K562 (cell line): ENCODE data around the gene RTL1. TPM values are rescaled to one million over a fixed set of nuclear protein-coding genes. Genes with fewer than 3 reads are reported as not detected.
A peak's percentile ranks its signal among the peaks of the same experiment; 100 is the strongest.

ENCODE experiments used
- ARID2 ChIP-seq: fragments of 450-650 bp; IDR thresholded peaks from 2 replicates; pipeline ENCODE4 v1.6.1; 2017; ENCODE audit warnings: antibody characterized with exemption, mild to moderate bottlenecking
- FOXJ3 ChIP-seq: sonication (generic); formaldehyde crosslinking; IDR thresholded peaks from 2 replicates; pipeline ENCODE4 v1.4.0; 2020; ENCODE audit warnings: mild to moderate bottlenecking, missing genetic modification reagents
- HNRNPL ChIP-seq: fragments of 200-400 bp; formaldehyde crosslinking; IDR thresholded peaks from 2 replicates; pipeline ENCODE4 v1.6.1; 2017; ENCODE audit warnings: low read depth, mild to moderate bottlenecking, low read length
- JUN ChIP-seq, 2 experiments: sonication (generic) in 1 of 2; formaldehyde crosslinking in 1 of 2; IDR thresholded peaks; 2 replicates each; pipeline versions ENCODE4 v1.6.1 to v1.8.0; 2012 to 2022; ENCODE audit warnings: borderline replicate concordance in 2 of 2, mild to moderate bottlenecking in 2 of 2, improper control_type of control experiment in 1 of 2, low read depth in 1 of 2, low read length in 1 of 2, missing genetic modification reagents in 1 of 2
- MYC ChIP-seq, 2 experiments: fragments of 250-450 bp in 1 of 2; sonication (Bioruptor Pico) in 1 of 2; IDR thresholded peaks; 2 replicates each; pipeline versions ENCODE4 v1.5.1 to v1.6.1; 2012 to 2021; ENCODE audit warnings: low read depth in 2 of 2, borderline replicate concordance in 1 of 2, improper control_type of control experiment in 1 of 2, low read length in 1 of 2, mild to moderate bottlenecking in 1 of 2, moderate library complexity in 1 of 2
- POLR2B ChIP-seq: fragments of 450-650 bp; IDR thresholded peaks from 2 replicates; pipeline ENCODE4 v1.6.1; 2018; ENCODE audit warnings: low read depth; ENCODE audit not compliant: partially characterized antibody
- POLR2G ChIP-seq: fragments of 200-400 bp; formaldehyde crosslinking; IDR thresholded peaks from 2 replicates; pipeline ENCODE4 v1.6.1; 2017; ENCODE audit warnings: low read depth, mild to moderate bottlenecking, antibody characterized with exemption, low read length, moderate library complexity
- PRMT5 ChIP-seq: sonication (generic); formaldehyde crosslinking; IDR thresholded peaks from 2 replicates; pipeline ENCODE4 v1.5.0; 2020; ENCODE audit warnings: missing genetic modification reagents
- RBBP5 ChIP-seq: fragments of 200-600 bp; sonication (generic); IDR thresholded peaks from 2 replicates; pipeline ENCODE4 v1.6.1; 2012; ENCODE audit warnings: borderline replicate concordance, mild to moderate bottlenecking, low read length, control low read depth, inconsistent platforms; ENCODE audit not compliant: insufficient read depth, poor library complexity, severe bottlenecking
- RBM17 ChIP-seq: fragments of 200-400 bp; formaldehyde crosslinking; IDR thresholded peaks from 2 replicates; pipeline ENCODE4 v1.6.1; 2017; ENCODE audit warnings: low read depth, mild to moderate bottlenecking, low read length, borderline replicate concordance
- polyA plus RNA-seq, 8 experiments: library from polyadenylated mRNA; depleted of rRNA in 4 of 8; stranded (reverse) in 5 of 8; unstranded in 3 of 8; fragments of >200 nt; fragmentation: Nextera tagmentation in 2 of 8; fragmentation: Illumina TruSeq in 1 of 8; extraction: Ambion mirVana in 2 of 8; extraction: Trizol in 1 of 8; gene quantifications; 2 replicates each; pipeline versions ENCODE4 v1.2.1 to v1.2.3, GENCODE V29; 2011 to 2014; ENCODE audit warnings: inconsistent platforms in 1 of 8, missing spikeins in 1 of 8
- total RNA-seq, 7 experiments: library from RNA; depleted of rRNA in 6 of 7; stranded (reverse); fragments of >200 nt in 6 of 7; fragmentation: Illumina TruSeq in 2 of 7; extraction: Trizol in 2 of 7; gene quantifications; 2 replicates each; pipeline versions ENCODE4 v1.2.1 to v1.2.3, GENCODE V29; 2011 to 2021; ENCODE audit warnings: low replicate concordance in 1 of 7
- TF ChIP-seq, protein P1 (sequence below): sonication (generic); formaldehyde crosslinking; IDR thresholded peaks from 2 replicates; pipeline ENCODE4 v1.8.1; 2022; ENCODE audit warnings: missing genetic modification reagents
- TF ChIP-seq, protein P2 (sequence below): fragments of 250-450 bp; sonication (Bioruptor Pico); IDR thresholded peaks from 2 replicates; pipeline ENCODE4 v1.5.0; 2021
- TF ChIP-seq, protein P3 (sequence below): fragments of 200-800 bp; sonication (Bioruptor generic); IDR thresholded peaks from 2 replicates; pipeline ENCODE4 v1.6.1; 2017; ENCODE audit warnings: missing genetic modification characterization, missing compliant biosample characterization
- TF ChIP-seq, protein P4 (sequence below): sonication (generic); formaldehyde crosslinking; IDR thresholded peaks from 2 replicates; pipeline ENCODE4 v1.8.0; 2022; ENCODE audit warnings: mild to moderate bottlenecking, low read depth, missing genetic modification reagents
- TF ChIP-seq, protein P5 (sequence below): fragments of 150-350 bp; IDR thresholded peaks from 2 replicates; pipeline ENCODE4 v1.6.1; 2014; ENCODE audit warnings: low read depth, mild to moderate bottlenecking, low read length, borderline replicate concordance

The RTL1 gene
- total and polyA plus RNA-seq, 9 of the 15 experiments (the other 6 are each of a cell fraction or from before 2014, with no cell fraction given) = not detected

DNA sequence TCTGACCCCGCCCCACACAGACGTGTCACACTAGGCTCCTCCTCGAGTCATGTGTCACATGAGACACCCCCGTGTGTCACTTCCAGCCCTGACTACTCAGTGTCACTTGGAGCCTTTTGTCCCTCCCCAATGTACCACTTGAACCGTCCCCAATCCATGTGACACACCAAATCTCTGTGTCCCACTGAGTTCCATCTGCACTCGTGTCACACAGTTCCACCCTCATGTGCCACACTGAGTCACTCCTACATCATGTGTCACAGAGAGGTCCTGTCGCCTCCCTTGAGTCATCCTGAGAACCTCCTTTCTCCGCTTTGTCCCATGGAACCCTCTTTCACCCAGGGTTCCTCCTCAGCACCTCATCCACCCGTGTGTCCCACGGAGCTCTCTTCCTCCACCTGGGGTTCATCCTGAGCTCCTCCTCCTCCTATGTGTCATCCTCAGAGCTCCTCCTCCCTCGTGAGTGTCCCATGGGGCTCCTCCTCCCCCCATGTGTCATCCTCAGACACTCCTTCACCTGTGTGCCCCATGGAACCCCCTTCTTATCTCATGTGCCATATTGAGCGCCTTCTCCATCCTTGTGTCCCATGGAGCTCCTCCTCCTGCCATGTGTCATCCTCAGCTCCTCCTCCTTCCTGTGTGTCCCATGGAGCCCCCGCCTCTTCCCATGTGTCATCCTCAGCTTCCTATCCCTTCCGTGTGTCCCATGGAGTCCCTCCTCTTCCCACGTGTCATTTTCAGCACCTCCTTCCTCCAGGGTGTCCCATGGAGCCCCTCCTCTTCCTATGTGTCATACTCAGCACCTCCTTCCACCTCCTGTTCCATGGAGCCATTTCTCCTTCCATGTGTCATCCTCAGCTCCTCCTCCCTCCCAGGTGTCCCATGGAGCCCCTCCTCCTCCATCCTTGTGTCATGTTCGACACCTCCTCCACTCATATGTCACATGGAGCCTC, 32.0 kb downstream of the RTL1 start (continued):
- TF ChIP-seq, protein P1, sequence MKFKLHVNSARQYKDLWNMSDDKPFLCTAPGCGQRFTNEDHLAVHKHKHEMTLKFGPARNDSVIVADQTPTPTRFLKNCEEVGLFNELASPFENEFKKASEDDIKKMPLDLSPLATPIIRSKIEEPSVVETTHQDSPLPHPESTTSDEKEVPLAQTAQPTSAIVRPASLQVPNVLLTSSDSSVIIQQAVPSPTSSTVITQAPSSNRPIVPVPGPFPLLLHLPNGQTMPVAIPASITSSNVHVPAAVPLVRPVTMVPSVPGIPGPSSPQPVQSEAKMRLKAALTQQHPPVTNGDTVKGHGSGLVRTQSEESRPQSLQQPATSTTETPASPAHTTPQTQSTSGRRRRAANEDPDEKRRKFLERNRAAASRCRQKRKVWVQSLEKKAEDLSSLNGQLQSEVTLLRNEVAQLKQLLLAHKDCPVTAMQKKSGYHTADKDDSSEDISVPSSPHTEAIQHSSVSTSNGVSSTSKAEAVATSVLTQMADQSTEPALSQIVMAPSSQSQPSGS (CRISPR knock-in tag) = no peak
- TF ChIP-seq RBM17 (no peak), HNRNPL (no peak), JUN (IDR thresholded peaks at IDR 0.05; ENCODE audit: borderline replicate concordance, low read depth, low read length) (peak; percentile 5; the same call in 1 of the 2 replicates), JUN (CRISPR knock-in tag; IDR thresholded peaks at IDR 0.05; ENCODE audit: borderline replicate concordance) (no peak), POLR2G (no peak), ARID2 (no peak), POLR2B (peak; percentile 53), FOXJ3 (CRISPR knock-in tag) (no peak), PRMT5 (CRISPR knock-in tag) (no peak), RBBP5 (no peak), MYC (IDR thresholded peaks at IDR 0.05; ENCODE audit: low read depth, low read length) (peak; percentile 75; the same call in 1 of the 2 replicates), MYC (CRISPR knock-in tag; IDR thresholded peaks at IDR 0.05; ENCODE audit: borderline replicate concordance, low read depth) (no peak)
- TF ChIP-seq, protein P2, sequence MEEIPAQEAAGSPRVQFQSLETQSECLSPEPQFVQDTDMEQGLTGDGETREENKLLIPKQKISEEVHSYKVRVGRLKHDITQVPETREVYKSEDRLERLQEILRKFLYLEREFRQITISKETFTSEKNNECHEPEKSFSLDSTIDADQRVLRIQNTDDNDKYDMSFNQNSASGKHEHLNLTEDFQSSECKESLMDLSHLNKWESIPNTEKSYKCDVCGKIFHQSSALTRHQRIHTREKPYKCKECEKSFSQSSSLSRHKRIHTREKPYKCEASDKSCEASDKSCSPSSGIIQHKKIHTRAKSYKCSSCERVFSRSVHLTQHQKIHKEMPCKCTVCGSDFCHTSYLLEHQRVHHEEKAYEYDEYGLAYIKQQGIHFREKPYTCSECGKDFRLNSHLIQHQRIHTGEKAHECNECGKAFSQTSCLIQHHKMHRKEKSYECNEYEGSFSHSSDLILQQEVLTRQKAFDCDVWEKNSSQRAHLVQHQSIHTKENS (CRISPR knock-in tag) = no peak
- TF ChIP-seq, protein P3, sequence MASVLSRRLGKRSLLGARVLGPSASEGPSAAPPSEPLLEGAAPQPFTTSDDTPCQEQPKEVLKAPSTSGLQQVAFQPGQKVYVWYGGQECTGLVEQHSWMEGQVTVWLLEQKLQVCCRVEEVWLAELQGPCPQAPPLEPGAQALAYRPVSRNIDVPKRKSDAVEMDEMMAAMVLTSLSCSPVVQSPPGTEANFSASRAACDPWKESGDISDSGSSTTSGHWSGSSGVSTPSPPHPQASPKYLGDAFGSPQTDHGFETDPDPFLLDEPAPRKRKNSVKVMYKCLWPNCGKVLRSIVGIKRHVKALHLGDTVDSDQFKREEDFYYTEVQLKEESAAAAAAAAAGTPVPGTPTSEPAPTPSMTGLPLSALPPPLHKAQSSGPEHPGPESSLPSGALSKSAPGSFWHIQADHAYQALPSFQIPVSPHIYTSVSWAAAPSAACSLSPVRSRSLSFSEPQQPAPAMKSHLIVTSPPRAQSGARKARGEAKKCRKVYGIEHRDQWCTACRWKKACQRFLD = no peak
- TF ChIP-seq, protein P4, sequence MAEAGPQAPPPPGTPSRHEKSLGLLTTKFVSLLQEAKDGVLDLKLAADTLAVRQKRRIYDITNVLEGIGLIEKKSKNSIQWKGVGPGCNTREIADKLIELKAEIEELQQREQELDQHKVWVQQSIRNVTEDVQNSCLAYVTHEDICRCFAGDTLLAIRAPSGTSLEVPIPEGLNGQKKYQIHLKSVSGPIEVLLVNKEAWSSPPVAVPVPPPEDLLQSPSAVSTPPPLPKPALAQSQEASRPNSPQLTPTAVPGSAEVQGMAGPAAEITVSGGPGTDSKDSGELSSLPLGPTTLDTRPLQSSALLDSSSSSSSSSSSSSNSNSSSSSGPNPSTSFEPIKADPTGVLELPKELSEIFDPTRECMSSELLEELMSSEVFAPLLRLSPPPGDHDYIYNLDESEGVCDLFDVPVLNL (CRISPR knock-in tag) = no peak
- TF ChIP-seq, protein P5, sequence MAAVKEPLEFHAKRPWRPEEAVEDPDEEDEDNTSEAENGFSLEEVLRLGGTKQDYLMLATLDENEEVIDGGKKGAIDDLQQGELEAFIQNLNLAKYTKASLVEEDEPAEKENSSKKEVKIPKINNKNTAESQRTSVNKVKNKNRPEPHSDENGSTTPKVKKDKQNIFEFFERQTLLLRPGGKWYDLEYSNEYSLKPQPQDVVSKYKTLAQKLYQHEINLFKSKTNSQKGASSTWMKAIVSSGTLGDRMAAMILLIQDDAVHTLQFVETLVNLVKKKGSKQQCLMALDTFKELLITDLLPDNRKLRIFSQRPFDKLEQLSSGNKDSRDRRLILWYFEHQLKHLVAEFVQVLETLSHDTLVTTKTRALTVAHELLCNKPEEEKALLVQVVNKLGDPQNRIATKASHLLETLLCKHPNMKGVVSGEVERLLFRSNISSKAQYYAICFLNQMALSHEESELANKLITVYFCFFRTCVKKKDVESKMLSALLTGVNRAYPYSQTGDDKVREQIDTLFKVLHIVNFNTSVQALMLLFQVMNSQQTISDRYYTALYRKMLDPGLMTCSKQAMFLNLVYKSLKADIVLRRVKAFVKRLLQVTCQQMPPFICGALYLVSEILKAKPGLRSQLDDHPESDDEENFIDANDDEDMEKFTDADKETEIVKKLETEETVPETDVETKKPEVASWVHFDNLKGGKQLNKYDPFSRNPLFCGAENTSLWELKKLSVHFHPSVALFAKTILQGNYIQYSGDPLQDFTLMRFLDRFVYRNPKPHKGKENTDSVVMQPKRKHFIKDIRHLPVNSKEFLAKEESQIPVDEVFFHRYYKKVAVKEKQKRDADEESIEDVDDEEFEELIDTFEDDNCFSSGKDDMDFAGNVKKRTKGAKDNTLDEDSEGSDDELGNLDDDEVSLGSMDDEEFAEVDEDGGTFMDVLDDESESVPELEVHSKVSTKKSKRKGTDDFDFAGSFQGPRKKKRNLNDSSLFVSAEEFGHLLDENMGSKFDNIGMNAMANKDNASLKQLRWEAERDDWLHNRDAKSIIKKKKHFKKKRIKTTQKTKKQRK = no peak
